Liver (tissue), 9 donors: ENCODE measurements around the gene ALK. TPM values are rescaled to one million over a fixed set of nuclear protein-coding genes. Genes with fewer than 3 reads are reported as not detected.

Experiments
- DNase-seq: peaks from one replicate; pipeline ENCODE4 v3.0.0-alpha.2; 2017; ENCODE audit warnings: low spot score
- H3K27ac ChIP-seq, 2 donors: one replicate each; pipeline ENCODE4 v1.7.0; 2013; ENCODE audit warnings: inconsistent platforms in 2 of 2, low read length in 2 of 2, control low read depth in 1 of 2, low read depth in 1 of 2, mild to moderate bottlenecking in 1 of 2
- H3K27me3 ChIP-seq, 4 donors: one replicate each; pipeline versions ENCODE4 v1.6.1 to v1.7.0; 2013; ENCODE audit warnings: low read length in 3 of 4, inconsistent platforms in 1 of 4, mild to moderate bottlenecking in 1 of 4, moderate library complexity in 1 of 4; ENCODE audit not compliant: control insufficient read depth in 4 of 4, insufficient read depth in 4 of 4
- H3K36me3 ChIP-seq, 4 donors: one replicate each; pipeline versions ENCODE4 v1.6.1 to v1.7.0; 2013; ENCODE audit warnings: low read length in 3 of 4, mild to moderate bottlenecking in 3 of 4, low read depth in 1 of 4, moderate library complexity in 1 of 4; ENCODE audit not compliant: control insufficient read depth in 4 of 4, insufficient read depth in 3 of 4
- H3K4me1 ChIP-seq, 4 donors: one replicate each; pipeline versions ENCODE4 v1.6.1 to v1.7.0; 2013; ENCODE audit warnings: low read length in 3 of 4, mild to moderate bottlenecking in 3 of 4, moderate library complexity in 1 of 4; ENCODE audit not compliant: control insufficient read depth in 4 of 4, insufficient read depth in 4 of 4
- H3K4me3 ChIP-seq, 3 donors: one replicate each; pipeline versions ENCODE4 v1.6.1 to v1.7.0; 2013; ENCODE audit warnings: low read length in 3 of 3, control low read depth in 1 of 3, low read depth in 1 of 3, mild to moderate bottlenecking in 1 of 3
- H3K9ac ChIP-seq, 2 donors: one replicate each; pipeline ENCODE4 v1.7.0; 2013; ENCODE audit warnings: low read length in 2 of 2, mild to moderate bottlenecking in 2 of 2, moderate library complexity in 2 of 2, control low read depth in 1 of 2, low read depth in 1 of 2
- H3K9me3 ChIP-seq, 4 donors: one replicate each; pipeline versions ENCODE4 v1.6.1 to v1.7.0; 2013; ENCODE audit warnings: low read length in 3 of 4; ENCODE audit not compliant: control insufficient read depth in 4 of 4
- CTCF ChIP-seq: fragments of 150-350 bp; IDR thresholded peaks from 2 replicates; pipeline ENCODE4 v1.5.1; 2017; ENCODE audit warnings: improper control_type of control experiment, low read depth, low read length; ENCODE audit not compliant: missing input control
- FOXA1 ChIP-seq: IDR thresholded peaks from 2 replicates; pipeline ENCODE4 v1.6.1; 2016; ENCODE audit warnings: antibody characterized with exemption
- HNF4A ChIP-seq, 2 donors: conservative IDR thresholded peaks; 2 replicates each; pipeline ENCODE4 v1.6.1; 2016; ENCODE audit warnings: antibody characterized with exemption in 2 of 2, mild to moderate bottlenecking in 2 of 2
- HNF4G ChIP-seq: IDR thresholded peaks from 2 replicates; pipeline ENCODE4 v1.6.1; 2016; ENCODE audit warnings: antibody characterized with exemption
- JUND ChIP-seq, 2 donors: IDR thresholded peaks; 2 replicates each; pipeline ENCODE4 v1.6.1; 2016; ENCODE audit warnings: antibody characterized with exemption in 2 of 2
- RAD21 ChIP-seq, 2 donors: IDR thresholded peaks; 2 replicates each; pipeline ENCODE4 v1.6.1; 2016; ENCODE audit warnings: antibody characterized with exemption in 2 of 2, mild to moderate bottlenecking in 2 of 2
- RXRA ChIP-seq, 2 donors: IDR thresholded peaks; 2 replicates each; pipeline ENCODE4 v1.6.1; 2017 to 2018; ENCODE audit warnings: antibody characterized with exemption in 2 of 2, mild to moderate bottlenecking in 1 of 2
- TAF1 ChIP-seq: conservative IDR thresholded peaks from 2 replicates; pipeline ENCODE4 v1.6.1; 2016; ENCODE audit warnings: antibody characterized with exemption, mild to moderate bottlenecking
- WGBS: extraction: QIAGEN DNeasy Blood & Tissue Kit; methylation state at CpG from one replicate; pipeline ENCODE4 v1.1.7; 2013; 5-methylcytosine and 5-hydroxymethylcytosine counted together
- polyA plus RNA-seq, 2 donors: library from polyadenylated mRNA; stranded (reverse) in 1 of 2; unstranded in 1 of 2; fragments of 200-250 nt in 1 of 2; fragments of >200 nt in 1 of 2; fragmentation: Nextera tagmentation in 1 of 2; extraction: Ambion mirVana in 1 of 2; gene quantifications; one replicate each; pipeline versions ENCODE4 v1.2.1 to v1.2.3, GENCODE V29; 2013 to 2015
- total RNA-seq, 2 donors: library from RNA; depleted of rRNA; stranded (reverse); fragments of >200 nt; gene quantifications; one replicate each; pipeline ENCODE4 v1.2.3, GENCODE V29; 2014
- TF ChIP-seq, protein P1 (sequence below): IDR thresholded peaks from 2 replicates; pipeline ENCODE4 v1.6.1; 2016; ENCODE audit warnings: antibody characterized with exemption
- TF ChIP-seq, protein P2 (sequence below): IDR thresholded peaks from 2 replicates; pipeline ENCODE4 v1.6.1; 2016; ENCODE audit warnings: antibody characterized with exemption
- donor health status: healthy.
- donor health status: healthy.
- donor health status: healthy.
- donor health status: healthy.
- donor health status: healthy.

ALK gene
- total and polyA plus RNA-seq, 4 donors = under 0.01 TPM; not detected in 3

DNA sequence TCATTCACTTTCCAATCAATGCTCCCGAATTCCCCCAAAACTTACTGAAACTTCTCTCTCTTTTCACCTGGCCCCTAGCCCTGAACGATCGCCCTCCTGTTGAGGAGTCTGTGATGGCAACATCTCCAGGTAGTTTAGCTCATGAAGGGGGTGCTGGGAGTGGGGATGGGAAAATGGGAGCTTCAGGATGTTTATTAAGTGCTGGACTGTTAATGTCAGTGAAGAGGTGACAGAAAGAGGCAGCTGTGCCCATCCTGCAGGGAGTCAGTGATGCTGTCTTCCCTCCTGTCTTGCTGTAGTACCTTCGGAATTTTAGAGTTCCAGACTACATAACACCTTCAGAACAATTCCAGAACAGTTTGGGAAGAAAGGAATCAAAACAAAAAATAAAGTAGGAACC is 308.8 kb downstream of the ALK start:
- DNase-seq = no peak
- H3K27ac ChIP-seq = no peak overlapping the region
- no peak overlapping the region for H3K9ac ChIP-seq
- H3K4me1 ChIP-seq = peaks cover 0 to 2% (median 0%) of the 10 kb centered on the region in 4 donors
- H3K4me3 ChIP-seq = no peak overlapping the region
- WGBS = 85% methylated on average over 4 of the region's 4 CpGs
- TF ChIP-seq, protein P1, sequence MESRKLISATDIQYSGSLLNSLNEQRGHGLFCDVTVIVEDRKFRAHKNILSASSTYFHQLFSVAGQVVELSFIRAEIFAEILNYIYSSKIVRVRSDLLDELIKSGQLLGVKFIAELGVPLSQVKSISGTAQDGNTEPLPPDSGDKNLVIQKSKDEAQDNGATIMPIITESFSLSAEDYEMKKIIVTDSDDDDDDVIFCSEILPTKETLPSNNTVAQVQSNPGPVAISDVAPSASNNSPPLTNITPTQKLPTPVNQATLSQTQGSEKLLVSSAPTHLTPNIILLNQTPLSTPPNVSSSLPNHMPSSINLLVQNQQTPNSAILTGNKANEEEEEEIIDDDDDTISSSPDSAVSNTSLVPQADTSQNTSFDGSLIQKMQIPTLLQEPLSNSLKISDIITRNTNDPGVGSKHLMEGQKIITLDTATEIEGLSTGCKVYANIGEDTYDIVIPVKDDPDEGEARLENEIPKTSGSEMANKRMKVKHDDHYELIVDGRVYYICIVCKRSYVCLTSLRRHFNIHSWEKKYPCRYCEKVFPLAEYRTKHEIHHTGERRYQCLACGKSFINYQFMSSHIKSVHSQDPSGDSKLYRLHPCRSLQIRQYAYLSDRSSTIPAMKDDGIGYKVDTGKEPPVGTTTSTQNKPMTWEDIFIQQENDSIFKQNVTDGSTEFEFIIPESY = no peak
- TF ChIP-seq, protein P2, sequence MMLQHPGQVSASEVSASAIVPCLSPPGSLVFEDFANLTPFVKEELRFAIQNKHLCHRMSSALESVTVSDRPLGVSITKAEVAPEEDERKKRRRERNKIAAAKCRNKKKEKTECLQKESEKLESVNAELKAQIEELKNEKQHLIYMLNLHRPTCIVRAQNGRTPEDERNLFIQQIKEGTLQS = no peak
- TF ChIP-seq RXRA (IDR thresholded peaks at IDR 0.05) = no peak
- no peak for TF ChIP-seq HNF4A (conservative IDR thresholded peaks at IDR 0.05)
- TF ChIP-seq TAF1 = no peak
- no peak for TF ChIP-seq CTCF
- no peaks in the 10 kb centered on the region for H3K36me3 ChIP-seq
- no peaks in the 10 kb centered on the region for H3K9me3 ChIP-seq
- no peaks in the 10 kb centered on the region for H3K27me3 ChIP-seq

GRCh38 chr2:29611850-29612249 is 309.5 kb downstream of the ALK start:
- no peak overlapping the region for H3K4me3 ChIP-seq
- no peaks in the 10 kb centered on the region for H3K9me3 ChIP-seq
- no peak for DNase-seq
- no peaks in the 10 kb centered on the region for H3K4me1 ChIP-seq
- no peaks in the 10 kb centered on the region for H3K36me3 ChIP-seq
- WGBS = 85% methylated on average over 5 of the region's 5 CpGs
- no peak for TF ChIP-seq JUND (IDR thresholded peaks at IDR 0.05)
- TF ChIP-seq HNF4G = no peak
- no peak for TF ChIP-seq CTCF
- no peak for TF ChIP-seq RAD21 (IDR thresholded peaks at IDR 0.05)
- TF ChIP-seq, protein P1 = no peak
- TF ChIP-seq FOXA1 = no peak
- TF ChIP-seq, protein P2 = no peak
- H3K9ac ChIP-seq = no peak overlapping the region
- H3K27me3 ChIP-seq = no peaks in the 10 kb centered on the region
- H3K27ac ChIP-seq = no peak overlapping the region
